Erythroblast (primary cell): ENCODE measurements around the gene COPS6.
A peak's percentile ranks its signal among the peaks of the same experiment; 100 is the strongest.

Source experiments
- DNase-seq, 2 experiments: peaks; one replicate each; lab custom pipeline; 2025; lab: John Stamatoyannopoulos, UW
- GATA1 ChIP-seq: IDR thresholded peaks from 2 replicates; pipeline ENCODE4 v1.6.1; 2011; ENCODE audit warnings: low read depth, mild to moderate bottlenecking, control low read depth, low read length, moderate library complexity
- POLR2A ChIP-seq: IDR thresholded peaks from 2 replicates; pipeline ENCODE4 v1.6.1; 2011; ENCODE audit warnings: mild to moderate bottlenecking, low read length

The COPS6 gene

DNA sequence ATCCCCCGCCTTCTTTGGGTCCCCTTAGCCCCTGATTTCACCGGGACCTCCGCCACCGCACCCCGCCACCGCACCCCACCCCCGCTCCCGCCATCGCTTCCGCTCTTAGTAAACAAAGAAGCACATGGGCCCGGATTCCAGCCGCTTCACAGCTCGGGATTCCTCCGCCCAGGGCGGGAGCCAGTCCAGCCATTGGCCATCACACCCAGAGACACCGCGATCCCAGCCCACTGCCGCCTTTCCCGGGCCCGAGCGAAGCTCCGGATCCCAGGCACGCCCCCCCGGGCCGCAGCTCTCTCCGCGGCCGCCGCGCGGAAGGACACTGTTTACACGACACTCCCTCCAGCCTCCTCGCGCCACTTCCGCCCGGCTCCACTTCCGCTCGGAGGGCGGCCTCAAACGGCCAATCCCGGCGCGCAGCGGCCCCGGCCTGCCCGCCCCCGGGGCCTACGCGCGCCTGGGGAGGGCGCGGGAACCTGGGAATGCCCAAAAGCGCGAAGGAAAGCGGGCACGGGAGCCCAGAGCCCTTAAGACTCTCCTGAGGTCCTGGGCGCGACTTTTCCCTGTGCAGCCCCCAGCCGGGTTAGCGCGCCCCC lies 11.7 kb downstream of the COPS6 start:
- peak; percentile 96 to 97 for DNase-seq
- no peak for TF ChIP-seq POLR2A
- no peak for TF ChIP-seq GATA1

DNA sequence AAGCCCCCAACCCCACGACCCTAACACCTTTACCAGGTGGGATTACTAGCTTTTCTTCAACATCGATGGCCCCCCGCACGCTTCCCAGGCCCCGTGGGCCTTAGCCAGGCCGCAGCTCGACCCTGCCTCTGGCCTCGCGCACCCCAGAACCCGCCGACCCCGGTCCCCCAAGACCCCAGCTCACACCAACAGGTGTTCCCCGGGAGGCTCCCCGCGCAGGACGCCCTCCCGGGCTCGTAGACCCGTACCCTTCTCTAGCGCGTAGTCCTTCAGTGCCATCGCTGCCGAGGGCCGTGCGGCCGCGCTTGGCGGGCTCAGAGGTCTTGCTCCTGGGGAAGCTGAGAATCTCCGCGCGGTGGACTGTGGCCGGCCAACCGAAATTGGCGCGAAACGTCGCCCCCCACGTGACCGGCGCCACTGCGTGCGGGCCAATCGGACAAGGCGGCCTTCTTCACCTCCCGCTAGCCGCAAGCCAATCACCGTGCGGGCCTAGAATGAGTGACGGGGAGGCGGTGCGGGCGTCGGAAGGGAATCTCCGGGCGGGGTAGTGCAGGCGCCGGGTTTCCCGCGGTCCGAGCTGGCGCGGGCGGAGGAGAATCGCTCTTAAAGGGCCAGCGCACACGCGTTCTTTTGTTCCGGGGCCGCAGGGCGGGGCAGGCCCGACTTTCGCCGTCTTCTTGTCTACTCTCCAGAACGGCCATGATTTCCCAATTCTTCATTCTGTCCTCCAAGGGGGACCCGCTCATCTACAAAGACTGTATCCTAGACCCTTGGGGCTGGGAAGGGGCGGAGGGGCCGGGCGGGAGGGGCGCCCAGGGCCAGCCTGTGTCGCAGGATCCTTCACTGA lies 12.5 kb downstream of the COPS6 start, which contains the start of the genes AP4M1 and MCM7:
Gene AP4M1 (plus strand): TSS at position 628 of the 847 bp plus-strand sequence. CDS start 72 bp downstream, at position 700.
Gene MCM7 (minus strand): TSS at position 382 of the 847 bp plus-strand sequence. CDS start 103 bp downstream, at position 279.
- no peak for TF ChIP-seq GATA1
- peak; percentile 88 for TF ChIP-seq POLR2A
- peak; percentile 99 for DNase-seq

DNA sequence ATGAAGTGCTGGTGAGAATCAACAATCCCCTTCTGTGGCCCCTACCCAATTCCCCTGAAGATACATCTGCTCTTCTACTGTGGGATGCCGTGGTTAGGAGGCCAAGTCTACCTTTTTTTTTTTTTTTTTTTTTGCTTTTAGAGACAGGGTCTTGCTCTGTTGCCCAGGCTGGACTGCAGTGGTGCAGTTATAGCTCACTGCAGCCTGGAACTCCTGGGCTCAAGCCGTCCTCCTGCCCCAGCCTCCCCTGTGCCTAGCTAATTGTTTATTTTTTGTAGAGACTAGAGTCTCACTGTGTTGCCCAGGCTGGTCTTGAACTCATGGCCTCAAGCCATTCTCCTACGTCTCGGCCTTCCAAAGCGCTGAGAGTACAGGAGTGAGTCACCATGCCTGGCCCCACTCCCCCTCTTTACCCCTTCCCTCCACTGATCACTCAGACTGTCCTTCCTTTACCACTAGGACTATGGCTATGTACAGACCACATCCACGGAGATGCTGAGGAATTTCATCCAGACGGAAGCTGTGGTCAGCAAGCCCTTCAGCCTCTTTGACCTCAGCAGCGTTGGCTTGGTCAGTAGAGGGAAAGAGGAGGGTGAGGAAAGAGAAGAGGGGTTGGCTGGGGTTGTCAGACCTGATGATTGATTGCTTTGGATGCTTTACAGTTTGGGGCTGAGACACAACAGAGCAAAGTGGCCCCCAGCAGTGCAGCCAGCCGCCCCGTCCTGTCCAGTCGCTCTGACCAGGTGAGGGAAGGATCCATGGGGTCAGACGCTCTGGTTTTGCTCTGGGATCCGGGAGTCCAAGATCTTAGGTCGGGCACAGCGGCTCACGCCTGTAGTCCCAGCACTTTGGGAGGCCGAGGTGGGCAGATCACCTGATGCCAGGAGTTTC lies 14.4 kb downstream of the COPS6 start:
- no peak for DNase-seq
- TF ChIP-seq GATA1 = no peak

DNA sequence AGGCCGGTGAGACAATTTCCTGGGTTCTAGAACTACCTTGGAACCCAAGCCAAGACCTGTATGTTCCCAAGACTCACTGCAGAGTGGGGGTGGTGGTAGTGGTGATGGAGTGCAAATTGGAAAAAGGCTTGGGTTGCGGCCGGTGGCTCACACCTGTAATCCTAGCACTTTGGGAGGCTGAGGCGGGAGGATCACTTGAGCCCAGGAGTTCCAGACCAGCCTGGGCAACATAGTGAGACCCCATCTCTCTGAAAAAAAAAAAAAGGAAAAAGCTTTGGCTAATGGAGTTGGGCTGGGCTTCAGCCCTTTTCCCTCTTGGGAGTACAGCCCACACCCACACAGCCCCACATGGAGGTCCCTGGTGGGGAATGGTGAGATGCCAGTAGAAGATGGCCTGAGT lies 16.8 kb downstream of the COPS6 start:
- TF ChIP-seq POLR2A (no peak), GATA1 (no peak)
- no peak for DNase-seq

DNA sequence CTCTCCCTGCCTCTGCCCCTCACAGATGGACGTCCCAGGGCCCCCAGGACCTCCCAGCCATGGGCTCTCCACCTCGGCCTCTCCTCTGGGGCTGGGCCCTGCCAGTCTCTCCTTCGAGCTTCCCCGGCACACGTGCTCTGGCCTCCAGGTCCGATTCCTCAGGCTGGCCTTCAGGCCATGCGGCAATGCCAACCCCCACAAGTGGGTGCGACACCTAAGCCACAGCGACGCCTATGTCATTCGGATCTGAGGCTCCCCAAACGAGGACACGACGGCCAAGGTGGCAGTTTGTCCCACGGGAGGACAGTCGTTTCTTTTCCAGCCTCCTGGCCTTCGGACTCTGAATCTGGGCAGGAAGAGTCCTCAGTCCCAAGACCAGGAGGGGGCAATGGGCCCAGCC lies 17.9 kb downstream of the COPS6 start:
- no peak for TF ChIP-seq POLR2A
- no peak for TF ChIP-seq GATA1
- no peak for DNase-seq

DNA sequence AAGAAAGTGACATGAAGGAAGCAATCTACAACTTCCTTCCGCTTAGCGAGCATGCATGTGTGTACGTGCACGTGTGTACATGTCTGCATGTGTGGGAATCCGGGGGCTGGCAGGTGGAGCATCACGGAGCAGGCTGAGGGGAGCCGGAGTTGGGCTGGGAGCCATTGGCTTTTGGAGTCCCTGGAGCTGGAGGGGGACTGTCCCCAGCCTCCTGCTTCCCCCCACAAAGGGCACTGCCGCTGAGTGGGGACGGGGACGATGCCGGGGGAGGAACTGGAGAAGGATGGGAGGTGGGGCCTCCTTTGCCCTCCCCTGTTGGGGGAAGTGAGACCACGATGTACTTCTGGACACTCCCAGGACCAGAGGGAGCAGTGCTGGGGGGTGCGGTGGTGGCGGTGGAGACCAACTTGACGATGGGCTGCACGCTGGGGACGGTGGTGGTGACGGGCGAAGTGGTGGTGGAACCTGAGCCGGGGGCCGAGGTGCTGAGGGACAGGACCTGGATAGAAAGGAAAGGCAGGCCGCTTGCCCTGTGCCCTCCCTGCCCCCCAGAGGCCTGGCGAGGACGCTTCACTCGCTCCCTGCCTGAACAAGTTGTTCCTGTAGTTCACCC lies 18.5 kb downstream of the COPS6 start:
- DNase-seq = no peak
- no peak for TF ChIP-seq GATA1
- no peak for TF ChIP-seq POLR2A

DNA sequence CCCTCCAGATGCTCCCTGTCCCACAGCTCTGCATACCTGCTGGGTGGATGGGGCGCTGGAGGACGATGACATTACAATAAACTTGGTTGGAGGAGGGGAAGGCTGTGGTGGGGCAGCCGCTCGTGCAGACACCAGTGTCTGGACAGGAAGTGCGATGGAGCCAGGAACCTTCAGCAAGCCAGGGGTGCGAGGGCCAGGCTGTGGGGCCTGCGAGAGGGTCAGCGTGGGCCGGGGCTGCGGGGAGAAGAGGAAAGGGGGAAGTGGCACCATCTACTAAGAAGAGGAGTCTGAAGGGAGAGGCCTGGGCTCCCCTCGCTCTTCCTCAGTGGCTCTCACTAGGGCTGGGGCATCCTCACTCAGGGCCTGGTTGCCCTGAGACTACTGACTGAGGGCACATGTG lies 19.1 kb downstream of the COPS6 start:
- TF ChIP-seq POLR2A = no peak
- no peak for TF ChIP-seq GATA1
- DNase-seq = no peak

DNA sequence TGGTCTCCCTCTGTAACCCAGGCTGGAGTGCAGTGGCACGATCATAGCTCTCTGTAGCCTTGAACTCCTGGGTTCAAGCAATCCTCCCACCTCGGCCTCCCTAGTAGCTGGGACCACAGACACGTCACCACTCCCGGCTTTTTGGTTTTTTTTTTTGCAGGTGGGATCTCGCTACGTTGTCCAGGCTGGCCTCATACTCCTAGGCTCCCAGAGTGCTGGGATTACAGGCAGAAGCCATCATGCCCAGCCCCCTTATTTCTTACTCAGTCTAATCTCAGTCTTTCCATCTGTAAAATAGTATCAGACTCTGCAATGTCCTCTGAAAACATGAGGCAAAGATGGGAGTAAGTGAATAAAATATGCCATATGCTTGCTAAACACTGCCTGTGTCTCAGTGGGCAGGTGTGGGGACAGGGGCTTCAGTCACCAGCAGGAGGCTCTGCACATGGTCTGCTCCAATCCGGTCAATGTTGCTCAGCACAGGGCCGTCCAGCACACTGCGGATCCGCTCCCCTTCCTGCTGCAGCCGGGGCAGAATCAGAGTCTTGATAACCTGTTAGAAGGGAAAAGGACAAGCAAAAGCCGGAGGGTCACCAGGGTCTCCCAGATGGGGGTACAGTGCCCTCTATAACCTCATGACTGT lies 20.9 kb downstream of the COPS6 start:
- TF ChIP-seq GATA1 (no peak), POLR2A (no peak)
- DNase-seq = no peak

DNA sequence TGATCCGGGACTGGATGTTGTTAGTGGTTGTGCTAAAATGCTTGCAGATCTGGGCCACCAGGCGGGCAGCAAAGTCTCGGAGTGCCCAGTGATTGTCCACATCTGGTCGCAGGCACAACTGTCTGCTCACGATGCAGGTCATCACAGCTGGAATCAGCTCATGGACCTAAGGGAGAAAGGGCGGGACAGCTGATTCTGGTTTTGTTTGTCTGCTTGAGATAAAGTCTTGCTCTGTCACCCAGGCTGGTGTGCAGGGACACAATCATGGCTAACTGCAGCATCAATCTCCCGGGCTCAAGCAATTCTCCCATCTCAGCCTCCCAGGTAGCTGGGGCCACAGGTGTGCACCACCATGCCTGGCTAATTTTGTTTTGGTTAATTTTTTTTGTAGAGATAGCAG lies 22.4 kb downstream of the COPS6 start:
- peak in 1 of 2 experiments; percentile 63 for DNase-seq
- TF ChIP-seq GATA1 = no peak
- no peak for TF ChIP-seq POLR2A

DNA sequence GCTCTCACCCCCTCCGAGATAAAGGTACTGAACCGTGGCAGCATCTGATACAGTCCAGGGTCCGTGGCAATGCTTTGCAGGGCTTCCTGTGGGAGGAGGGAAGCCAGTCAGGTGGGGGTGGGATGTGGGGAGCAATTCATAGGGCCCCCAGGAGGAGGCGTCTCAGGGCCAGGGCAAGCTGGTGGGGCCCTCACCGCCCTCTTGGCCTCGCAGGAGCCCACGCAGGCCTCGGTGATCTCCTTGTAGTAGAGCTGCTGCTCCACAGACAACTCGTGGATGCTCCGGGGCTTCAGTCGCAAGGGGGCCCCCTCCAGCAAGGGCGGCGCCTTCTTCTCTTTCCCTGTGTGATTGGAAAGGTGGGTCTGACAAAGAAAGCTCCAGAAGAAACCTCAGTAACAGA lies 23.1 kb downstream of the COPS6 start:
- TF ChIP-seq GATA1 (no peak), POLR2A (no peak)
- no peak for DNase-seq

DNA sequence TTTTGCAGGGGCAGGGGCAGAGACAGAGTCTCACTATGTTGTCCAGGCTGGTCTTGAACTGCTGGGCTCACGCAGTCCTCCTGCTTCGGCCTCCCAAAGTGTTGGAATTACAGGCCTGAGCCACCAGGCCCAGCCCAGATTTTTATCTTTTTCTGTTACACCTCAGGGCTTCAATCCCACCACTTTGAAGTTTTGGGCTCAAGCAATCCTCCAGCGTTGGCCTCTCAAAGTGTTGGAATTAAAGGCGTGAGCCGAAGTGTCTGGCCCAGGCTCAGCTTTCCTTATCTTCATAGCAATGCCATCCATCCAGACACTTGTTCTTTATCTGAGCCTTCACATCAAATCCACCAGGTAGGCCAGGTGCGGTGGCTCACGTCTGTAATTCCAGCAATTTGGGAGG lies 26.3 kb downstream of the COPS6 start:
- DNase-seq = no peak
- no peak for TF ChIP-seq POLR2A
- TF ChIP-seq GATA1 = no peak

DNA sequence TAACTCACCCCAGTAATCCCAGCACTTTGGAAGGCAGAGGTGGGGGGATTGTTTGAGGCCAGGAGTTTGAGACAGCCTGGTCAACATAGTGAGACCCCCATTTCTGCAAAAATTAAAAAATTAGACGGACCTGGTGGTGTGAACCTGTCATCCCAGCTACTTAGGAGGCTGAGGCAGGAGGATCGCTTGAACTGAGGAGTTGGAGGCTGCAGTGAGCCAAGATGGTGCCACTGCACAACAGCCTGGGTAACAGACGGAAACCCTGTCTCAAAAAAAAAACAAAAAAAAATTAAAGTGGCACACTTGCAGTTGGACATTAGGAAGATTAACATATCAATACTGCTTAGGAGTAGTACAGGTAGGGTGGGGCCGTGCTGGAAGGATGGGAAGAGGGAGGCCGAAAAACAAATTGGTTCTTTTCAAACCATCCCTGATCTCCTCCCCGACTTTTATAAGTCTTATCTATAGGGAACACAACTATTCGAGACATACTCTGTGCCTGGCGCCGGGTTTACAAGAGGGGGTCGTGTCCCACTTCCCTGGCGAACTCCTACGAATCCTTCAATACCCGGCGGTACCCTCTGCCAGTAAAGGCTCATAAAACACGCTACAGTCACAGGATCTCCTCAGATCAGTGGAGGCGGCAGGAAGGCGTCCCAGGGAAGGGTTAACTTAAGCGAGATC lies 29.8 kb downstream of the COPS6 start:
- DNase-seq = no peak
- no peak for TF ChIP-seq POLR2A
- TF ChIP-seq GATA1 = no peak
